Measurements from ENCODE around the gene EFNA3.

DNA sequence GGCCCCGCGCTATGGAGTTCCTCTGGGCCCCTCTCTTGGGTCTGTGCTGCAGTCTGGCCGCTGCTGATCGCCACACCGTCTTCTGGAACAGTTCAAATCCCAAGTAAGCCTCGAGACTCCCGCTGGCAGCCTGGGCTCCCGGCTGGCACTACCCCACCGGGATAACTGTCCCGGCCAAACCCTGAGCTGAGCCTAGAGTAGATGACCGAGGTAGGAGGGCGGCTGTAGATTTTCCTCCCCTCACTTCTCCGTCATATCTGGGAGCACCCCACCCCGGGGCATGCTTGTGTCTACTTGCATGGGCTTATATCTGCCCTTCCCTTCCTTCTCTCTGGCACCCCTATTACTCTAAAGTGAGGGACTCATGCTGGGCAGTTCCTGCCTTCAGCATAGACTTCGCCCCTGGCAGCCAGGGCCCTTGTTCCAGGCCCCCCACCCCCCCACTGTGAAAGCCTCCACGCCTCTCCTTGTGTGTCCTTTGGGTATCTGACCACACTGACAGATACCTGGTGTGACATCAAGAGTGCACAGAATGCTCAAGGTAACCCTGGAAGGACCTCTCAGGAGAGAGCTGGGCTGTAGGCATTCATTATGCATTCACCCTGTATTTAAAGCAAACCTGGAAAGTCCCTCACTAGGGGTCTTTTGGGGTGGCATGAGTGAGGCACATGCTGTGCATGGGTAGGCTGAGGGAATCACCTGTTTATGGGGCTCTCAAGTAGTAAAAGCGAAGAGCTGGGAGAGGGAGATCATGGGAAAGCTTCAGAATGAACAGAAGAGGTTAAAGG lies 49.5 kb downstream of the EFNA3 start:
- TF ChIP-seq, protein P1, sequence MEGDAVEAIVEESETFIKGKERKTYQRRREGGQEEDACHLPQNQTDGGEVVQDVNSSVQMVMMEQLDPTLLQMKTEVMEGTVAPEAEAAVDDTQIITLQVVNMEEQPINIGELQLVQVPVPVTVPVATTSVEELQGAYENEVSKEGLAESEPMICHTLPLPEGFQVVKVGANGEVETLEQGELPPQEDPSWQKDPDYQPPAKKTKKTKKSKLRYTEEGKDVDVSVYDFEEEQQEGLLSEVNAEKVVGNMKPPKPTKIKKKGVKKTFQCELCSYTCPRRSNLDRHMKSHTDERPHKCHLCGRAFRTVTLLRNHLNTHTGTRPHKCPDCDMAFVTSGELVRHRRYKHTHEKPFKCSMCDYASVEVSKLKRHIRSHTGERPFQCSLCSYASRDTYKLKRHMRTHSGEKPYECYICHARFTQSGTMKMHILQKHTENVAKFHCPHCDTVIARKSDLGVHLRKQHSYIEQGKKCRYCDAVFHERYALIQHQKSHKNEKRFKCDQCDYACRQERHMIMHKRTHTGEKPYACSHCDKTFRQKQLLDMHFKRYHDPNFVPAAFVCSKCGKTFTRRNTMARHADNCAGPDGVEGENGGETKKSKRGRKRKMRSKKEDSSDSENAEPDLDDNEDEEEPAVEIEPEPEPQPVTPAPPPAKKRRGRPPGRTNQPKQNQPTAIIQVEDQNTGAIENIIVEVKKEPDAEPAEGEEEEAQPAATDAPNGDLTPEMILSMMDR (IDR thresholded peaks at IDR 0.05), result no peak
- TF ChIP-seq POLR2A (IDR thresholded peaks at IDR 0.05; ENCODE audit: low read depth) (peak; percentile 88), EP300 (IDR thresholded peaks at IDR 0.05) (no peak)

Measured in esophagus muscularis mucosa (tissue), 4 donors.